HG02798 (cell line): ENCODE data around the gene SMIM7.

Source experiments
- ATAC-seq: cut with Tn5 transposase; IDR thresholded peaks from one replicate; pipeline ENCODE4 v1.9.1; 2021; ENCODE audit warnings: mild to moderate bottlenecking; ENCODE audit not compliant: unreplicated experiment, poor library complexity

The SMIM7 gene

GRCh38 chr19:16599655-16600346 lies 60.1 kb downstream of the SMIM7 start:
- ATAC-seq = no peak

- no peak for ATAC-seq
Measured at GRCh38 chr19:16598848-16599247, 61.1 kb downstream of the SMIM7 start.

- no peak for ATAC-seq
Measured at GRCh38 chr19:16596399-16596798, 63.5 kb downstream of the SMIM7 start.
